Activated CD4-positive, alpha-beta T cell treated with anti-CD3 and anti-CD28 coated beads for 4 hours (primary cell): ENCODE measurements around the gene POMGNT1.

Source experiments
- DNase-seq, 2 donors: peaks; one replicate each; pipeline ENCODE4 v3.0.0-alpha.2; 2020

POMGNT1 gene

GRCh38 chr1:46206399-46206798 lies 8.2 kb upstream of the POMGNT1 start:
- no peak for DNase-seq

- DNase-seq = no peak
These were observed 7.6 kb upstream of the POMGNT1 start for GRCh38 chr1:46205791-46206190.

GRCh38 chr1:46205141-46205540 lies 6.9 kb upstream of the POMGNT1 start:
- no peak for DNase-seq

- DNase-seq = no peak
These were observed 6.1 kb upstream of the POMGNT1 start for GRCh38 chr1:46204406-46204742.

GRCh38 chr1:46203738-46204405 lies 5.6 kb upstream of the POMGNT1 start:
- no peak for DNase-seq

- no peak for DNase-seq
These were observed 1.1 kb upstream of the POMGNT1 start for GRCh38 chr1:46199233-46199749.

GRCh38 chr1:46197560-46197963 lies 672 bp downstream of the POMGNT1 start:
- DNase-seq = no peak

- DNase-seq = no peak
These were observed 1.6 kb downstream of the POMGNT1 start for GRCh38 chr1:46196609-46197008.

- DNase-seq = no peak
These were observed 3.5 kb downstream of the POMGNT1 start for GRCh38 chr1:46194641-46195193.

- no peak for DNase-seq
These were observed 4.2 kb downstream of the POMGNT1 start for GRCh38 chr1:46193984-46194570.

GRCh38 chr1:46193285-46193684 lies 4.9 kb downstream of the POMGNT1 start:
- no peak for DNase-seq

GRCh38 chr1:46192171-46192570 lies 6.1 kb downstream of the POMGNT1 start:
- no peak for DNase-seq

- no peak for DNase-seq
These were observed 7.1 kb downstream of the POMGNT1 start for GRCh38 chr1:46191033-46191701.

- DNase-seq = no peak
These were observed 7.7 kb downstream of the POMGNT1 start for GRCh38 chr1:46190539-46190938.

GRCh38 chr1:46188295-46189030 lies 9.8 kb downstream of the POMGNT1 start:
- no peak for DNase-seq

- no peak for DNase-seq
These were observed 10.9 kb downstream of the POMGNT1 start for GRCh38 chr1:46187106-46187869.

- no peak for DNase-seq
These were observed 12.2 kb downstream of the POMGNT1 start for GRCh38 chr1:46186076-46186475.

- DNase-seq = peak; percentile 37 to 60
These were observed 13.1 kb downstream of the POMGNT1 start for GRCh38 chr1:46184920-46185658.

- DNase-seq = no peak
These were observed 14.2 kb downstream of the POMGNT1 start for GRCh38 chr1:46183926-46184557.

- no peak for DNase-seq
These were observed 15.0 kb downstream of the POMGNT1 start for GRCh38 chr1:46183079-46183847.
